Measurements from ENCODE around the gene ERGIC3.

DNA sequence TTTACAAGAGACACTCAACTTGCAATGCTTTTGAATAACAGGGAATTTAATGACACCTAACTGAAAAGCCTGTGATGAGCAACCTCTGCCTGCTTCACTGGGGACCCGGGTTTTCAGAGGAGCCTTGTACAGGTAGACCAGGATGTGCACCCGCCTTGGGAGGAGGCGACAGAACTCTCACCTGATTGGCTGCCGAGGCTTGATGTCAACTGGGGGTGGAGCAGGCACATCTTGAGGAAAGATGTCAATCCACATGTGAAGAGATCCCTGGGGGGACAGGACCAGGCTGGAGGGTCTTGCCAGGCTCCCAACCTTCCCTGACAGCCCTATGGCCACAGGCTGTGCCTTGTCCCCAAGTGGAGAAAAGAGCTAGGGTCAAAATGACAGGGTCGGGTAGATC lies 19.8 kb downstream of the ERGIC3 start:
- TF ChIP-seq, protein P1, sequence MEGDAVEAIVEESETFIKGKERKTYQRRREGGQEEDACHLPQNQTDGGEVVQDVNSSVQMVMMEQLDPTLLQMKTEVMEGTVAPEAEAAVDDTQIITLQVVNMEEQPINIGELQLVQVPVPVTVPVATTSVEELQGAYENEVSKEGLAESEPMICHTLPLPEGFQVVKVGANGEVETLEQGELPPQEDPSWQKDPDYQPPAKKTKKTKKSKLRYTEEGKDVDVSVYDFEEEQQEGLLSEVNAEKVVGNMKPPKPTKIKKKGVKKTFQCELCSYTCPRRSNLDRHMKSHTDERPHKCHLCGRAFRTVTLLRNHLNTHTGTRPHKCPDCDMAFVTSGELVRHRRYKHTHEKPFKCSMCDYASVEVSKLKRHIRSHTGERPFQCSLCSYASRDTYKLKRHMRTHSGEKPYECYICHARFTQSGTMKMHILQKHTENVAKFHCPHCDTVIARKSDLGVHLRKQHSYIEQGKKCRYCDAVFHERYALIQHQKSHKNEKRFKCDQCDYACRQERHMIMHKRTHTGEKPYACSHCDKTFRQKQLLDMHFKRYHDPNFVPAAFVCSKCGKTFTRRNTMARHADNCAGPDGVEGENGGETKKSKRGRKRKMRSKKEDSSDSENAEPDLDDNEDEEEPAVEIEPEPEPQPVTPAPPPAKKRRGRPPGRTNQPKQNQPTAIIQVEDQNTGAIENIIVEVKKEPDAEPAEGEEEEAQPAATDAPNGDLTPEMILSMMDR (conservative IDR thresholded peaks at IDR 0.05; ENCODE audit: low read depth, low read length), result no peak
- TF ChIP-seq, protein P2, sequence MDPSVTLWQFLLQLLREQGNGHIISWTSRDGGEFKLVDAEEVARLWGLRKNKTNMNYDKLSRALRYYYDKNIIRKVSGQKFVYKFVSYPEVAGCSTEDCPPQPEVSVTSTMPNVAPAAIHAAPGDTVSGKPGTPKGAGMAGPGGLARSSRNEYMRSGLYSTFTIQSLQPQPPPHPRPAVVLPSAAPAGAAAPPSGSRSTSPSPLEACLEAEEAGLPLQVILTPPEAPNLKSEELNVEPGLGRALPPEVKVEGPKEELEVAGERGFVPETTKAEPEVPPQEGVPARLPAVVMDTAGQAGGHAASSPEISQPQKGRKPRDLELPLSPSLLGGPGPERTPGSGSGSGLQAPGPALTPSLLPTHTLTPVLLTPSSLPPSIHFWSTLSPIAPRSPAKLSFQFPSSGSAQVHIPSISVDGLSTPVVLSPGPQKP (IDR thresholded peaks at IDR 0.05; ENCODE audit: borderline replicate concordance, low read depth, low read length), result no peak
- TF ChIP-seq BHLHE40 (IDR thresholded peaks at IDR 0.05; ENCODE audit: low read depth, low read length), result no peak
- no peak for TF ChIP-seq MXI1 (IDR thresholded peaks at IDR 0.05; ENCODE audit: borderline replicate concordance, low read depth, low read length)
- no peak for TF ChIP-seq RFX5 (IDR thresholded peaks at IDR 0.05; ENCODE audit: low read depth, low read length)
- no peak for TF ChIP-seq RCOR1 (IDR thresholded peaks at IDR 0.05; ENCODE audit: insufficient replicate concordance, low read length)
- no peak for TF ChIP-seq CEBPB (IDR thresholded peaks at IDR 0.05; ENCODE audit: low read depth, low read length)
- no peak for TF ChIP-seq POLR2A (IDR thresholded peaks at IDR 0.05; ENCODE audit: low read depth, low read length)
- no peak for TF ChIP-seq CHD1 (IDR thresholded peaks at IDR 0.05; ENCODE audit: low read depth, low read length)
- no peak for TF ChIP-seq FOS (IDR thresholded peaks at IDR 0.05; ENCODE audit: low read depth, low read length)
- TF ChIP-seq, protein P3, sequence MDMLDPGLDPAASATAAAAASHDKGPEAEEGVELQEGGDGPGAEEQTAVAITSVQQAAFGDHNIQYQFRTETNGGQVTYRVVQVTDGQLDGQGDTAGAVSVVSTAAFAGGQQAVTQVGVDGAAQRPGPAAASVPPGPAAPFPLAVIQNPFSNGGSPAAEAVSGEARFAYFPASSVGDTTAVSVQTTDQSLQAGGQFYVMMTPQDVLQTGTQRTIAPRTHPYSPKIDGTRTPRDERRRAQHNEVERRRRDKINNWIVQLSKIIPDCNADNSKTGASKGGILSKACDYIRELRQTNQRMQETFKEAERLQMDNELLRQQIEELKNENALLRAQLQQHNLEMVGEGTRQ (IDR thresholded peaks at IDR 0.05; ENCODE audit: low read depth, low read length), result no peak
- no peak for TF ChIP-seq MAFK (IDR thresholded peaks at IDR 0.05; ENCODE audit: low read depth, low read length)
- TF ChIP-seq RAD21 (IDR thresholded peaks at IDR 0.05; ENCODE audit: low read length), result no peak

Data from IMR-90 (cell line).